GM19043 (cell line): ENCODE results near the gene RASAL2.

Source experiments
- ATAC-seq: cut with Tn5 transposase; IDR thresholded peaks from one replicate; pipeline ENCODE4 v1.9.1; 2021; ENCODE audit warnings: low read depth; ENCODE audit not compliant: unreplicated experiment

The RASAL2 gene

GRCh38 chr1:178093951-178094738 lies at the start of gene RASAL2:
Gene RASAL2 (plus strand): TSS chr1:178094104. CDS start chr1:178094493, 389 bp downstream.
- peak; percentile 39 for ATAC-seq

GRCh38 chr1:178046591-178047270 lies 47.2 kb upstream of the RASAL2 start:
- ATAC-seq = no peak

- no peak for ATAC-seq
These were observed 46.4 kb upstream of the RASAL2 start for GRCh38 chr1:178047403-178048093.

- ATAC-seq = no peak
These were observed 45.5 kb upstream of the RASAL2 start for GRCh38 chr1:178048426-178048825.

GRCh38 chr1:178048883-178049282 lies 45.0 kb upstream of the RASAL2 start:
- no peak for ATAC-seq

- no peak for ATAC-seq
These were observed 43.8 kb upstream of the RASAL2 start for GRCh38 chr1:178050084-178050483.

- ATAC-seq = no peak
These were observed 42.8 kb upstream of the RASAL2 start for GRCh38 chr1:178051071-178051470.

- ATAC-seq = no peak
These were observed 41.0 kb upstream of the RASAL2 start for GRCh38 chr1:178052650-178053461.

GRCh38 chr1:178055093-178055492 lies 38.8 kb upstream of the RASAL2 start:
- no peak for ATAC-seq

GRCh38 chr1:178055779-178056471 lies 38.0 kb upstream of the RASAL2 start:
- ATAC-seq = peak; percentile 95

GRCh38 chr1:178057141-178057765 lies 36.7 kb upstream of the RASAL2 start:
- ATAC-seq = no peak

GRCh38 chr1:178057912-178058534 lies 35.9 kb upstream of the RASAL2 start:
- no peak for ATAC-seq

GRCh38 chr1:178060789-178061556 lies 32.9 kb upstream of the RASAL2 start:
- ATAC-seq = no peak

GRCh38 chr1:178061620-178062019 lies 32.3 kb upstream of the RASAL2 start:
- ATAC-seq = no peak

- no peak for ATAC-seq
These were observed 29.6 kb upstream of the RASAL2 start for GRCh38 chr1:178064191-178064821.

- ATAC-seq = no peak
These were observed 28.7 kb upstream of the RASAL2 start for GRCh38 chr1:178065250-178065649.

- ATAC-seq = no peak
These were observed 27.5 kb upstream of the RASAL2 start for GRCh38 chr1:178066296-178066907.
